HepG2 (cell line): ENCODE results near the gene ATRN. TPM values are rescaled to one million over a fixed set of nuclear protein-coding genes. Genes with fewer than 3 reads are reported as not detected.

ENCODE experiments used
- AGO2 ChIP-seq: fragments of 200-400 bp; formaldehyde crosslinking; optimal IDR thresholded peaks from 2 replicates; pipeline ENCODE3; 2017; ENCODE audit warnings: mild to moderate bottlenecking, low read depth, low read length, moderate library complexity
- BRF2 ChIP-seq: sonication (generic); formaldehyde crosslinking; IDR thresholded peaks from 2 replicates; pipeline ENCODE4 v1.8.1; 2022; ENCODE audit warnings: mild to moderate bottlenecking, missing genetic modification reagents
- DR1 ChIP-seq: sonication (generic); formaldehyde crosslinking; IDR thresholded peaks from 2 replicates; pipeline ENCODE4 v1.8.0; 2021; ENCODE audit warnings: mild to moderate bottlenecking, missing genetic modification reagents, inconsistent platforms
- JARID2 ChIP-seq: sonication (generic); formaldehyde crosslinking; IDR thresholded peaks from 2 replicates; pipeline ENCODE4 v1.8.1; 2023; ENCODE audit warnings: missing genetic modification reagents, inconsistent platforms; ENCODE audit not compliant: insufficient replicate concordance
- NFKB2 ChIP-seq: sonication (generic); formaldehyde crosslinking; IDR thresholded peaks from 2 replicates; pipeline ENCODE4 v1.4.0; 2020; ENCODE audit warnings: missing genetic modification reagents, borderline replicate concordance
- SRF ChIP-seq: IDR thresholded peaks from 2 replicates; pipeline ENCODE4 v1.6.1; 2011; ENCODE audit warnings: mild to moderate bottlenecking, low read depth, low read length, moderate library complexity
- TCF7L2 ChIP-seq: IDR thresholded peaks from 2 replicates; pipeline ENCODE4 v1.6.1; 2011; ENCODE audit warnings: mild to moderate bottlenecking, low read depth, low read length, moderate library complexity
- ZNF225 ChIP-seq: sonication (generic); formaldehyde crosslinking; IDR thresholded peaks from 2 replicates; pipeline ENCODE4 v1.4.0; 2020; ENCODE audit warnings: mild to moderate bottlenecking, missing genetic modification reagents
- ZNF281 ChIP-seq: sonication (generic); formaldehyde crosslinking; IDR thresholded peaks from 2 replicates; pipeline ENCODE4 v1.4.0; 2020; ENCODE audit warnings: missing genetic modification reagents, borderline replicate concordance
- ZNF646 ChIP-seq: sonication (generic); formaldehyde crosslinking; IDR thresholded peaks from 2 replicates; pipeline ENCODE4 v1.9.0; 2021; ENCODE audit warnings: mild to moderate bottlenecking, missing genetic modification reagents
- ZNF7 ChIP-seq: IDR thresholded peaks from 2 replicates; pipeline ENCODE4 v1.6.1; 2016; ENCODE audit warnings: missing biosample characterization, missing genetic modification reagents
- ZNF768 ChIP-seq: sonication (generic); formaldehyde crosslinking; IDR thresholded peaks from 2 replicates; pipeline ENCODE4 v1.4.0; 2020; ENCODE audit warnings: missing genetic modification reagents
- polyA plus RNA-seq, 8 experiments: library from polyadenylated mRNA; depleted of rRNA in 3 of 8; stranded (reverse) in 7 of 8; unstranded in 1 of 8; fragments of >200 nt; fragmentation: Illumina TruSeq in 4 of 8; extraction: Trizol in 4 of 8; gene quantifications; 2 replicates each; pipeline versions ENCODE4 v1.2.1 to v1.2.3, GENCODE V29; 2011 to 2016; ENCODE audit warnings: low read depth in 4 of 8, missing spikeins in 1 of 8, mixed read lengths in 1 of 8; ENCODE audit not compliant: insufficient read depth in 1 of 8
- total RNA-seq, 5 experiments: library from RNA; depleted of rRNA; stranded (reverse); fragments of >200 nt; fragmentation: Illumina TruSeq; extraction: Trizol; gene quantifications; 2 replicates each; pipeline ENCODE4 v1.2.3, GENCODE V29; 2016; ENCODE audit warnings: low read depth in 1 of 5
- TF ChIP-seq, protein P1 (sequence below): sonication (generic); formaldehyde crosslinking; IDR thresholded peaks from 2 replicates; pipeline ENCODE4 v1.5.0; 2020; ENCODE audit warnings: mild to moderate bottlenecking, low read depth, missing genetic modification reagents, borderline replicate concordance

ATRN gene
- total and polyA plus RNA-seq, 2 of the 13 experiments (the other 11 are each of a cell fraction or from before 2014, with no cell fraction given), result 44.2 to 81.1 TPM

- no peak for TF ChIP-seq ZNF646 (CRISPR knock-in tag)
- TF ChIP-seq TCF7L2, result no peak
- peak; percentile 86 for TF ChIP-seq ZNF281 (CRISPR knock-in tag)
- no peak for TF ChIP-seq ZNF225 (CRISPR knock-in tag)
- no peak for TF ChIP-seq SRF
- no peak for TF ChIP-seq ZNF7 (CRISPR knock-in tag)
- TF ChIP-seq, protein P1, sequence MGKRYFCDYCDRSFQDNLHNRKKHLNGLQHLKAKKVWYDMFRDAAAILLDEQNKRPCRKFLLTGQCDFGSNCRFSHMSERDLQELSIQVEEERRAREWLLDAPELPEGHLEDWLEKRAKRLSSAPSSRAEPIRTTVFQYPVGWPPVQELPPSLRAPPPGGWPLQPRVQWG, result no peak
- TF ChIP-seq ZNF768 (CRISPR knock-in tag), result peak; percentile 65; the same call in 1 of the 2 replicates
- TF ChIP-seq JARID2 (CRISPR knock-in tag), result peak; percentile 27
- TF ChIP-seq AGO2, result no peak
- TF ChIP-seq BRF2, result no peak
- TF ChIP-seq NFKB2 (CRISPR knock-in tag), result 0 out of 2 replicates have a peak, but pooled peaks have one; percentile 27
- no peak for TF ChIP-seq DR1 (CRISPR knock-in tag)
- TF ChIP-seq, all 625 proteins: peak for 46
These were observed 188.9 kb downstream of the ATRN start (continued) for GRCh38 chr20:3659492-3660261.
